CD14-positive monocyte (primary cell): Measurements from ENCODE around the gene IPPK. TPM values are rescaled to one million over a fixed set of nuclear protein-coding genes. Genes with fewer than 3 reads are reported as not detected.
A peak's percentile ranks its signal among the peaks of the same experiment; 100 is the strongest.

Source experiments
- DNase-seq, 3 donors: peaks; one replicate each; pipeline ENCODE4 v3.0.0-alpha.2; 2011 to 2022
- H2AFZ ChIP-seq: 2 replicates; pipeline ENCODE4 v1.6.0; 2012; ENCODE audit warnings: mild to moderate bottlenecking, low read depth, low read length, inconsistent platforms; ENCODE audit not compliant: insufficient read depth, poor library complexity, severe bottlenecking
- H3K27ac ChIP-seq, 2 donors: 1 replicate in 1 of 2; 2 replicates in 1 of 2; pipeline ENCODE4 v1.5.1; 2012 to 2013; ENCODE audit warnings: low read length in 2 of 2, control low read depth in 1 of 2, inconsistent platforms in 1 of 2, low read depth in 1 of 2, mild to moderate bottlenecking in 1 of 2
- H3K27me3 ChIP-seq, 2 donors: one replicate each; pipeline versions ENCODE4 v1.6.0 to v1.6.1; 2011 to 2013; ENCODE audit warnings: low read length in 2 of 2; ENCODE audit not compliant: control insufficient read depth in 2 of 2, insufficient read depth in 2 of 2
- H3K36me3 ChIP-seq, 2 donors: replicated peaks in 1 of 2; 1 replicate in 1 of 2; 2 replicates in 1 of 2; pipeline versions ENCODE4 v1.5.1 to v1.6.1; 2012 to 2013; ENCODE audit warnings: low read length in 2 of 2, control low read depth in 1 of 2, inconsistent platforms in 1 of 2, mild to moderate bottlenecking in 1 of 2; ENCODE audit not compliant: insufficient read depth in 2 of 2, control insufficient read depth in 1 of 2
- H3K4me1 ChIP-seq, 2 donors: 1 replicate in 1 of 2; 2 replicates in 1 of 2; pipeline versions ENCODE4 v1.5.1 to v1.6.1; 2012 to 2013; ENCODE audit warnings: low read length in 2 of 2, control low read depth in 1 of 2, inconsistent platforms in 1 of 2, mild to moderate bottlenecking in 1 of 2, moderate library complexity in 1 of 2; ENCODE audit not compliant: insufficient read depth in 2 of 2, control insufficient read depth in 1 of 2
- H3K4me2 ChIP-seq: replicated peaks from 2 replicates; pipeline ENCODE3; 2012; ENCODE audit warnings: low read length, moderate library complexity, mild to moderate bottlenecking; ENCODE audit not compliant: poor library complexity, severe bottlenecking; ENCODE audit errors: extremely low read depth
- H3K4me3 ChIP-seq, 3 experiments: fragments of 200-600 bp in 1 of 3; sonication (generic) in 1 of 3; replicated peaks in 1 of 3; 1 replicate in 2 of 3; 2 replicates in 1 of 3; pipeline ENCODE4 v1.5.1; 2011 to 2013; ENCODE audit warnings: low read length in 3 of 3, mild to moderate bottlenecking in 3 of 3, control low read depth in 2 of 3, low read depth in 2 of 3, inconsistent platforms in 1 of 3, moderate library complexity in 1 of 3
- H3K79me2 ChIP-seq: 2 replicates; pipeline ENCODE4 v1.6.0; 2012; ENCODE audit warnings: mild to moderate bottlenecking, control low read depth, inconsistent platforms, low read length, moderate library complexity; ENCODE audit not compliant: insufficient read depth
- H3K9ac ChIP-seq: 2 replicates; pipeline ENCODE4 v1.6.0; 2017; ENCODE audit warnings: low read length, mild to moderate bottlenecking; ENCODE audit not compliant: insufficient read depth, poor library complexity, severe bottlenecking
- H3K9me3 ChIP-seq, 2 donors: replicated peaks in 1 of 2; 1 replicate in 1 of 2; 2 replicates in 1 of 2; pipeline versions ENCODE4 v1.5.1 to v1.6.1; 2012 to 2013; ENCODE audit warnings: low read length in 2 of 2, control low read depth in 1 of 2; ENCODE audit not compliant: control insufficient read depth in 1 of 2, insufficient read depth in 1 of 2
- H4K20me1 ChIP-seq: 2 replicates; pipeline ENCODE4 v1.6.0; 2012; ENCODE audit warnings: mild to moderate bottlenecking, low read length, control low read depth, moderate library complexity; ENCODE audit not compliant: insufficient read depth
- H3K27ac Mint-ChIP-seq, 7 donors: one replicate each; pipeline ENCODE4 v1.8.0; 2020; ENCODE audit warnings: mild to moderate bottlenecking in 7 of 7, mixed read lengths in 7 of 7, moderate library complexity in 6 of 7, inconsistent platforms in 2 of 7
- H3K27me3 Mint-ChIP-seq, 3 donors: one replicate each; pipeline ENCODE4 v1.8.0; 2021 to 2022; ENCODE audit warnings: low read depth in 3 of 3, mild to moderate bottlenecking in 3 of 3, mixed read lengths in 3 of 3, moderate library complexity in 3 of 3, inconsistent platforms in 1 of 3
- H3K36me3 Mint-ChIP-seq, 2 donors: one replicate each; pipeline ENCODE4 v1.8.0; 2020; ENCODE audit warnings: mixed read lengths in 2 of 2, inconsistent platforms in 1 of 2, mild to moderate bottlenecking in 1 of 2
- H3K4me1 Mint-ChIP-seq: one replicate; pipeline ENCODE4 v1.8.0; 2020; ENCODE audit warnings: mild to moderate bottlenecking, mixed read lengths
- H3K4me3 Mint-ChIP-seq, 2 donors: one replicate each; pipeline ENCODE4 v1.8.0; 2020; ENCODE audit warnings: mild to moderate bottlenecking in 2 of 2, mixed read lengths in 2 of 2, moderate library complexity in 1 of 2
- H3K9me3 Mint-ChIP-seq, 7 donors: one replicate each; pipeline ENCODE4 v1.8.0; 2020 to 2022; ENCODE audit warnings: mixed read lengths in 7 of 7, mild to moderate bottlenecking in 6 of 7, moderate library complexity in 6 of 7, inconsistent platforms in 2 of 7
- CTCF ChIP-seq: fragments of 200-600 bp; IDR thresholded peaks from one replicate; pipeline ENCODE4 v1.8.0; 2022; ENCODE audit warnings: antibody characterized with exemption, mild to moderate bottlenecking
- whole genome bisulfite sequencing: methylation state at CpG from one replicate; pipeline ENCODE4 v1.1.5; 2013; ENCODE audit warnings: missing lambda C conversion rate; ENCODE audit not compliant: insufficient coverage; 5-methylcytosine and 5-hydroxymethylcytosine counted together
- intact Hi-C, 2 donors: fragments of 100-400 bp; cut with micrococcal nuclease; formaldehyde crosslinking; loops; one replicate each; pipeline versions ENCODE4 v1.15.0 to v1.15.1; 2023
- polyA plus RNA-seq, 3 donors: library from polyadenylated mRNA; depleted of rRNA in 1 of 3; unstranded in 2 of 3; stranded (reverse) in 1 of 3; fragments of 300-500 nt in 2 of 3; fragments of >200 nt in 1 of 3; fragmentation: Illumina TruSeq in 2 of 3; gene quantifications; 1 replicate in 2 of 3; 2 replicates in 1 of 3; pipeline ENCODE4 v1.2.3, GENCODE V29; 2012 to 2021

The IPPK gene
- polyA plus RNA-seq, 3 donors = 1.9 to 11.6 (median 3.2) TPM

GRCh38 chr9:92612292-92612691 is 57.6 kb downstream of the IPPK start:
- TF ChIP-seq CTCF = no peak
- intact Hi-C loops = no loop called here

GRCh38 chr9:92611621-92612285 is 58.2 kb downstream of the IPPK start:
- intact Hi-C loops = no loop called here
- Histone ChIP-seq H3K9me3 (no peaks in the 10 kb centered on the region), H4K20me1 (no peaks in the 10 kb centered on the region), H2AFZ (no peak overlapping the region), H3K4me2 (no peak overlapping the region), H3K4me1 (no peaks in the 10 kb centered on the region), H3K36me3 (peaks cover 47 to 63% of the 10 kb centered on the region in 2 donors), H3K27me3 (no peaks in the 10 kb centered on the region), H3K79me2 (no peaks in the 10 kb centered on the region), H3K9ac (no peak overlapping the region), H3K27ac (no peak overlapping the region), H3K4me3 (no peak overlapping the region)
- Mint-ChIP-seq H3K9me3 (no peaks in the 10 kb centered on the region), H3K36me3 (peaks cover 55 to 63% of the 10 kb centered on the region in 2 donors), H3K27ac (peak overlapping the region in 3 of 7 donors; percentile 10 to 43 (median 37)), H3K4me1 (no peaks in the 10 kb centered on the region), H3K27me3 (peaks cover 0 to 2% (median 0%) of the 10 kb centered on the region in 3 donors), H3K4me3 (no peak overlapping the region)
- TF ChIP-seq CTCF = no peak
- DNase-seq = no peak
- 94% methylated on average over 8 of the region's 10 CpGs for WGBS

More at GRCh38 chr9:92612292-92612691, 57.6 kb downstream of the IPPK start:
- Histone ChIP-seq H3K4me1 (no peaks in the 10 kb centered on the region), H3K9ac (no peak overlapping the region), H4K20me1 (no peaks in the 10 kb centered on the region), H3K4me2 (no peak overlapping the region), H3K79me2 (no peaks in the 10 kb centered on the region), H3K9me3 (no peaks in the 10 kb centered on the region), H3K4me3 (no peak overlapping the region), H3K27ac (no peak overlapping the region), H2AFZ (no peak overlapping the region), H3K36me3 (peaks cover 52 to 69% of the 10 kb centered on the region in 2 donors), H3K27me3 (no peaks in the 10 kb centered on the region)
- Mint-ChIP-seq H3K27ac (peak overlapping the region in 1 of 7 donors; percentile 43), H3K4me3 (no peak overlapping the region), H3K36me3 (peaks cover 59 to 69% of the 10 kb centered on the region in 2 donors), H3K4me1 (no peaks in the 10 kb centered on the region), H3K9me3 (no peaks in the 10 kb centered on the region), H3K27me3 (peaks cover 0 to 2% (median 0%) of the 10 kb centered on the region in 3 donors)
- WGBS = 100% methylated on average over 3 of the region's 5 CpGs
- no peak for DNase-seq
